HG02943 (cell line): Measurements from ENCODE around the gene F11R.
"Not testable (repeated sequence)": the region's sequence is repeated elsewhere in the genome, so short reads cannot be mapped to it uniquely, and the experiment has no call there.

Experiments used
- ATAC-seq: cut with Tn5 transposase; IDR thresholded peaks from one replicate; pipeline ENCODE4 v1.9.1; 2021; ENCODE audit warnings: mild to moderate bottlenecking, low read depth, moderate library complexity; ENCODE audit not compliant: unreplicated experiment

Gene F11R

DNA sequence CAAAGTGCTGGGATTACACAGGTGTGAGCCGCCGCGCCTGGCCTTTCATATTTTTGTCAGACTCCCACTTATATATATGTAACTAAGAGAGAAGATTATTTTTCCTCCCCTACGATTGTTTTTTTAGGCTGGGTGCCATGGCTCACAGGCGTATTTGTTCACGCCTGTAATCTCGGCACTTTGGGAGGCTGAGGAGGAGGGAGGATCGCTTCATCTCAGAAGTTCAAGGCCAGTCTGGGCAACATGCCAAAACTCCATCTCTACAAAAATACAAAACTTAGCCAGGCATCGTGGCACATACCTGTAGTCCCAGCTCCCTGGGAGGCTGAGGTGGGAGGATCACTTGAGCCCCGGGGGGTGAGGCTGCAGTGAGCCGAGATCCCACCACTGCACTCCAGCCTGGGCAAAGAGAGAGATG lies 42.4 kb downstream of the F11R start:
- ATAC-seq, result no peak

DNA sequence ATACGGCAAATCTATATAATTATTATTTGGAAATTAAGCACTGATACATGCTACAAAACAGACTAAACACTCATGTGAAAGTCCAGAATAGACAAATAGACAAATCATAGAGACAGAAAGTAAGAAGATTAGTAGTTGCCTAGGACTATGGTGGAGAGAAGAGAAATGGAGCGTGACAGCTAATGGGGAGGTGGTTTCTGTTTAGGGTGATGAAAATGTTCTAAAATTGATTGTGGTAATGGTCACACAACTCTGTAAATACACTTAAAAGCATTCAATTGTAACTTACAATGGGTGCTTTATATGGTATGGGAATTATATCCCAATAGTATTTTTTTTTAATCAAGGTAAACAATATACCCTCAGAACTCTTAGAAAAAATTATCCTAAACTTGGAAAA lies 45.9 kb downstream of the F11R start:
- no peak for ATAC-seq

DNA sequence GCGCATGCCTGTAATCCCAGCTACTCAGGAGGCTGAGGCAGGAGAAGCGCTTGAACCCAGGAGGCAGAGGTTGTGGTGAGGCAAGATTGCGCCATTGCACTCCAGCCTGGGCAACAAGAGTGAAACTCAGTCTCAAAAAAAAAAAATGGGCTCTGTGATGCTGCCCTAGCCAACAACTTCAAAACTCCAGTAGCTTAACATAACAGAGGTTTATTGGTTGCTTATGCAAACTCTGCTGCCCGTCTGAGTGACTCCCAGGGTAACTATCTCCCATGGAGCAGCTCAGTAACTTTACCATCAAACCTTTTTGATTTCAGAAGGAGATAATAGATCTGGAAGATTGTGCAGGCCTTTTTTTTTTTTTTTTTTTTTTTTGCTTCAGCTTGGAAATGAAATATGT lies 47.5 kb downstream of the F11R start:
- ATAC-seq, result no peak

DNA sequence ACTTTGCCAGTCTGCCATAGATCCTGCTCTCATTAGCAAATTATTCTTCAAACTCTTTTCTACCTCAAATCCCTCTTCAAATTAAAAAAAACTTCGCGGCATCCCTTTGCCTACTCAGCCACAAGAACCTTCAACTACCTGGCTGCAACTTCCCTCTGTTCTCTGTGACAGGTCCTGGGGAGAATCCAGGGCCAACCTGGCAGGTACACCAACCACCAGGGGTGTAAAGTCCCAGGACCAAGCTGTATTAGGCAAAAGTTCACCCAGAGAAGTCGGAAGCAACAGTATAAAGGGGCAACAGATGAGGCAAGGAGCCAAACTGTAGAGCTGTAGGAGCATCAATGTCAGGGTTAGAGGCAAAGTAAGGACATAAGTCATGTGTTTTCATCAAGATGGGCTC lies 48.0 kb downstream of the F11R start:
- ATAC-seq, result no peak

DNA sequence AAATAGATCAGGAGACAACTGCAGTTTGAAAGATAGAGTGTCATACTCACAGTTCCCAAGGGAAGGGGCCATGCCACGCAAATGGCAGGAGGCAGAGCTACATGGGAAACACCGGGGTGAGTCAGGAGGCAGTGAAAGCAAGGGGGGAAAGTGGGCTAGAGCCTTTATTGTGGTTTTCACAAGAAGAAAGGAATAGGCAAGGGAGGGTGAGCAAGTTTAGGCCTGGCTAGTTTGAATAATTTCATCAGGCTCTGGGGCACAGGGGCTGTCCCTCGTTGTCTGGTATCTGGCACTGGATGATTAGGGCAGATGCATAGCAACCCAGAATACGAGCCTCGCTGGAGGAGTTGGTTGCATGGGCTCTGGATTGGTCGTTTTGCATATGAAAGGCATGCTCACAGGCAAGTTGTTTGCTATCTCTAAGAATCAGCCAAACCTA lies 49.3 kb downstream of the F11R start:
- no peak for ATAC-seq

DNA sequence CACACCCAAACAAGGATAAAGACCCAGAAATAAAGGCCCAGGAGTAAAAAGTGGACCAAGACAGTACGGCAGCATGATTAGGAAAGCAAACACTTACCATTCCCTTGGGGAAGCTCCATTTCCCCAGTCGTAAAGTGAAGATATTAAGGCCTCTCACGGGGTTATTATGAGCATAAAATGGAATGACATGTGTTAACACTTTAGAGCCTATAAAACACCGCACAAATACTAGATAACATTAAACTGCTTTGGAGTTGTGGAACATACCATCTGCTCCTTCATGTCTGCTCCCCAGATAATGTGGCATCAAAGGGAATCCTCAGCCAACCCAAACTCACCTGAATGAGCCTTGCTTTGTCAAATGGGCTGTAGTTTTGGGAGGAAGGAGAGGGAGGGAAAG lies 57.4 kb downstream of the F11R start:
- no peak for ATAC-seq

DNA sequence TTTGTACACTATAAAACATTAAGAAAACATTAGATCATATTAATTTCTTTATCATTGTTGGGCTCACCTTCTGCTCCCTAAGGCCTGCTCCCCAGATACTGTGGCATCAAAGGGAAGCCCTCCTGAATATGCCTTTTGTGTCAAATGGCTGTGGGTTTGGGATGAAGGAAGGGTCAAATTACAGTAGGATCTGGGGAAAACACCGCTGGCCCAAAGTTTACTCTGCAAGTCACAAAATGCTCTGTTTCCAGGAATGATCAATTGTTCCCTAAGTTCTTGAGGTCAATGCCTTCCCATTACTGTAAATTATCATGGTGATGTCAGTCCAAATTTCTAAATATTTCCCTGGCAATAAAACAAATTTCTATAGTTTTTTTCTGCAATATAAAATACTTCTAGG lies 59.5 kb downstream of the F11R start:
- no peak for ATAC-seq

DNA sequence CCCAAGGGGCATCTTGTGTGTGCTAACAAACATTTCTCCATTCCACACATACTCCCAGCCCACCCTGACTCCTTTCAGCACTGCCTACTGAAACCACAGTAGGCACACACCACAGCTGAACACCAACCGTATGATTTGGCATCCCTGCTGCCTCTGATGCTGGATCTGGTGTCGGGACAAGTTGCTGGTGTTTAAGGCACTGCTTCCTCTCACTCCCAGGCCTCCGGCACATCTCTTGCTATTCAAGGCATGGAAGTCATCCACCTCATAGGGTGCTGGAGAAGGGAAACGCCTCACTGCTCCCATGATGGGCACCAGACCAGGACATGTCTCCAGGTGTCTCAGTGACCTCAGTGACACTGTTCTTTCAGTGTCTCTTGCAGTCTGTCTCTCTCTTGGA lies 64.0 kb downstream of the F11R start:
- ATAC-seq, result no peak

DNA sequence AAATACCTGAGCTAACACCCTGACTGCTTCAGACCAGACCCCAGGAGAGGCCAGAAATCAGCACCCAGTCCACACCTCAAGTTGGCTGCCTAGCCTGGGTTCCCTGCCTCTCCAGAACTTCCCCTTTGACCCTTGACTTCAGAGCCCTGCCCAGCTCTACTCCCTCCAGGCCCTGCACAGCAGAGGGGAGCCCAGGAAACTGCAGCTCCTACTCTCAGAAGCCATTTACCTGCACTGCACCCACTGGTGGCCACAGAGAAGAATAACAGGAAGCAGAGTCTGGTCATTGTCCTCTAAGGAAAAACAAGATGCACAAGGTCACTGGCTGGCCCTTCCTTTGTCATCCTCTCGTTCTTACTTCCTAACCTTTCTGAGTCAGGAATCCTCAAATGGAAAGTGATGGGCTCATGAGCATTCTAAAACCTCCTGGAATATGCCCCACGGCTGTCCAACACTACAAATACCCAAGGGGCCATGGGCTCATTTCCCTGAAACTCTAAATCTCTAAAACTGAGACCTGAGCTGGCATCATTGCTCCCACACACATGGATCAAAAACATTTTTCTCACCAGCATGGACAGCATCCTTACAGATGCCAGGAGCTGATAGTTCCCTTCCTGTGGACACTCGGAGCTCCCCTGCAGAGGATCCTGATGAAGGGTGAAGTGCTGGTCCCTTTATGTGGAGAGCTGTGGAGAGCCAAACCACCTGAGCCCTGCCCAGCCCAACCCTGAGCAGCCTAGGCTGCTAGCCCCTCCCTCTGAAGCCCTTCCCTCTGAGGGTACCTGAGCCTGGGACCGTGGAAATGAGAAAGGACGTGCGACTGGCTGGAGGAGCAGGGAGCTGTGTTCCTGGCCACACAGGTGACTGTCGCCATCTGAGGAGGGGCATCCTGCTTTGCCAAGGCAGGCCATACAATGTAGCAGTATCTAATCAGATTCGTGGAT lies 66.5 kb downstream of the F11R start, which contains the start of gene ITLN2:
Gene ITLN2 (minus strand): TSS at position 652 of the 947 bp plus-strand sequence. CDS start 68 bp downstream, at position 584.
- ATAC-seq, result no peak

DNA sequence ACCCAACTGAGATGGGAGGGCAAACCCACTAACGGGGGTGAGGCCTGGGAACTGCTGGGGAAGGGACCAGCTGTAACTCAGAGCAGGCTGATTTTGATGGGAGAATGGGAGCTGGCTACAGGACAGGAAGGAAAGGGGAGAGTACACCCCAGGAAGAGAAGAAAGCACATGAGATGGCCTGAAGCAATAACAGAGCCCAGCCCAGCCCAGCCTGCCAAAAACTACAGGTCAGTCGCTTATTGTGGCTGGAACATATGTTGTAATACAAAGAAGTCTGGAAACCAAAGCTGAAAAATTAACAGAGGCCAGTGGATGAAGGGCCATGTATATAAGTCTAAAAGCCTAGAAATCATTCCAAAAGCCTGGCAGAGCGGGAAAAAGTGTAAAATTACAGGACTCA lies 67.9 kb downstream of the F11R start:
- ATAC-seq, result no peak

DNA sequence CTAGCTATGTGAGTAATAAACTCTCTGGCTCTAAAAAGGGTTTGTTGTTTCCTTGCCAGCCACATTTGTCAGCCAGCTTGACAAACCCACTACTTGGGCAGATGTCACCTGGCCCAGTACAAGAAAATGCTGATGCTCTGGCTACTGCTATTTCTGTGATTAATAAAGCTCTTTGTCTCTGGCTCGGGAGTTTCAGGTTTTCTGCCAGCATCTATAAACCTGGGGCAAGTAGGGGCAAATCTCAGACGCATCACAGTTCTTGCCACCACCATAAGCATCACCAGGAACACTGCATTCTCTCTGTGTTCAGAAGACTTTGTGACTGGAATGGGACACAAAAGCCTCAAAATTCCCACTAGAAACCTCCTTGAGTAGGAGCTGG lies 68.8 kb downstream of the F11R start:
- ATAC-seq, result no peak

DNA sequence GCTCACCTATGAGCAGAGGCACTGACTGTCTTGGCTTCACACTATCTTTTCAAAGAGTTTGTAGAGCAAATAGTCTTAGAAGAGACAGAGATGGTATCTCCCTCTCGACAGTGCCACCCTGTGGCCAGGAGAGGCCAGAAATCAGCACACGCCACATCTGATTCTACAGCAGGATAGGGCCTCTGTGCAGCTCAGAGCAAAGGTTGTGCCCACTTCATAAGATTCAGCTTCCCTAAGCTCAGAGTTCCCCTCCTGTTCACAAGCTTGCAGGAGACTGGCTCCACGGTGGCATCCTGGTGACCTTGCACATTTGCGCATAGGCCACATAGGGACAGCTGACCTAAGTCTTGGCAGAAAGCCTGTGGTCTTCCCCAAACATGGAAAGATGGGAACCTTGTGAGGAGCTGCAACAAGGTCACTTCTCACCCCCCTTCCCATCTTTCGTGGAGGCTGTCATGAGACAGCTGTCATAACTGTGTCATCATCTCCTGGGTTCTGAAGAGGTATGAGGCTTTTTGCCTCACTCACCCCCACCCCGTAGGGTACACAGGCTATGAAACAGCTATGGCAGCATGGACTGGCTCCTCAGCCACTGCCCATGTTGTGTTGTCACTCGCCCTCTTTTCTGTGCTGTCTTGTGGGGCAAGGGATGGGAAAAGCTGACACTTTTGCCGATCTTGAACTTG lies 69.4 kb downstream of the F11R start:
- ATAC-seq, result no peak

DNA sequence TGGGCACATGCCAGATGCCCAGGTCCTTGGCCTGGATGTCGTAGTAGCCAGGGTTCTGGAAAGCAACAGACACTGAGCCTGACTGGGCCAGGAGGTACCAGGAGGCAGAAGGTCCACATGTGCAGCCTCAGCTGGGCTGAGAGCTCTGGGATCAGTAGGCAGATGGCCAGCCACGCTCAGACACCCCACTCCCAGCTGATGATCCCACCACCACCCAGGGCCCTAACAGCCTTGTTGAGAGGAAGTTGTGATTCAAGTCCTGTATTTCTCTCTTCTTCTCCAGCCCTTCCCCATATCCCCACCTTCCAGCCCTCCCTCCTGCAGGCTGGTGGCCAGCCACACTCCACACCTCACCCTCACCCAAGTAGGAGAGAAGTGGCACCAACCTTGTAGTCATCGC lies 70.3 kb downstream of the F11R start:
- ATAC-seq, result no peak

DNA sequence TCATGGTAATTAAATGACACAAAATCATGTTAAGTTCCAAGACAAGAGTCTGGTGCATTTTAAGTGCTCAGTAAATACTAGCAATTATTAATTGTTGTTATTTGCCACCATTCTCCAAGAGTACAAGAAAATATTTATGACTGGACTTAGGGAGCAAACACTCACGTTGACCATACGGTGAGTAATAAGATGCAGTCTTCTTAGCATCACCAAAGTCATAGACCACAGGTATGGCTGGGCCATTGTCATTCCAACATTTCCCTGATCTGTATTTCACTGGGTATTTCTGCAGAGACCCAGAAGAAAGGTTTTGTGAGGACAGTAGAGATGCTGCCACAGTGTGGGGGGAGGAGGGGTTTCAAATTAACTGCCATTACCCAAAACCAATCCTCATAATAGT lies 71.1 kb downstream of the F11R start:
- ATAC-seq, result no peak

DNA sequence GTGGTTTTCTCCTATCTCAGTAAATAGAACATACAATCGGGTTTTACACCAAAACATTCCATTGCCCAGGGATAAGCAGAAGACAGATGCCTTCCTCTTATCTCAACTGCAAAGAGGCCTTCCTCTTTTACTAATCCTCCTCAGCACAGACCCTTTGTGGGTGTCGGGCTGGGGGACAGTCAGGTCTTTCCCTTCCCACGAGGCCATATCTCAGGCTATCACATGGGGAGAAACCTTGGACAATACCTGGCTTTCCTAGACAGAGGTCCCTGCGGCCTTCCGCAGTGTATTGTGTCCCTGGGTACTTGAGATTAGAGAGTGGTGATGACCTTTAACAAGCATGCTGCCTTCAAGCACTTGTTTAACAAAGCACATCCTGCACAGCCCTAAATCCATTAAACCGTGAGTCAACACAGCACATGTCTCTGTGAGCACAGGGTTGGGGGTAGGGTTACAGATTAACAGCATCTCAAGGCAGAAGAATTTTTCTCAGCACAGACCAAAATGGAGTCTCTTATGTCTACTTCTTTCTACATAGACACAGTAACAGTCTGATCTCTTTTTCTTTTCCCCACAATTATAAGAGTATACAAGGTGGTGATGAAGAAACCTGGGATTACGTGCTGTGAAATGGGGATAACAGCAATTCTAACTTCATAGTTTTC lies 71.6 kb downstream of the F11R start:
- ATAC-seq, result not testable (repeated sequence)

DNA sequence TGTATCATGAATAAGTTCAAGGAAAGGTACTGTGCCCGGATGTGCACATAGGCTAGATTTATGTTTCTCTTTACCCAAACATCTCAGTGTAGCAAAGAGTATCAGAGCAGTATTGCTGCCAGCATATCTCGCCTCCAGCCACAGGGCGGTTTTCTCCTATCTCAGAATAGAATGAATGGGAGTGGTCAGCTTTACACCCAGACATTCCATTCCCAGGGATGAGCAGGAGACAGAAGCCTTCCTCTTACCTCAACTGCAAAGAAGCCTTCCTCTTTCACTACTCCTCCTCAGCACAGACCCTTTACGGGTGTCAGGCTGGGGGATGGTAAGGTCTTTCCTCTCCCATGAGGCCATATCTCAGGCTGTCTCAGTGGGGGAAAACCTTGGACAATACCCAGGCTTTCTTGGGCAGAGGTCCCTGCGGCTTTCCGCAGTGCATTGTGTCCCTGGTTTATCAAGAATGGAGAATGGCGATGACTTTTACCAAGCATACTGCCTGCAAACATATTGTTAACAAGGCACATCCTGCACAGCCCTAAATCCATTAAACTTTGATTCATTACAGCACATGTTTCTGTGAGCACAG lies 73.7 kb downstream of the F11R start:
- ATAC-seq, result not testable (repeated sequence)

DNA sequence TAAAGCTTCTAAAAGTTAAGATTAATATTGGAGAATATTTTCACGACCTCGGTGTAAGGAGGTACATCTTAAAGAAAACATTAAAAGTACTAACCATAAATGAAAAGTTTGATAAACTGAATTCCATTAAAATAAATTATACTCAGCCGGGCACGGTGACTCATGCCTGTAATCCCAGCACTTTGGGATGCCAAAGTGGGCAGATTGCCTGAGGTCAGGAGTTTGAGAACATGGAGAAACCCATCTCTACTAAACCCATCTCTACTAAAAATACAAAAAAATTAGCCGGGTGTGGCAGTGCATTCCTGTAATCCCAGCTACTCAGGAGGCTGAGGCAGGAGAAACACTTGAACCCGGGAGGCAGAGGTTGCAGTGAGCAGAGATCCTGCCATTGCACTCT lies 75.1 kb downstream of the F11R start:
- ATAC-seq, result not testable (repeated sequence)
